ENCODE measurements around the gene CAPZA2.
"Not testable (repeated sequence)": the region's sequence is repeated elsewhere in the genome, so short reads cannot be mapped to it uniquely, and the experiment has no call there.

The CAPZA2 gene

DNA sequence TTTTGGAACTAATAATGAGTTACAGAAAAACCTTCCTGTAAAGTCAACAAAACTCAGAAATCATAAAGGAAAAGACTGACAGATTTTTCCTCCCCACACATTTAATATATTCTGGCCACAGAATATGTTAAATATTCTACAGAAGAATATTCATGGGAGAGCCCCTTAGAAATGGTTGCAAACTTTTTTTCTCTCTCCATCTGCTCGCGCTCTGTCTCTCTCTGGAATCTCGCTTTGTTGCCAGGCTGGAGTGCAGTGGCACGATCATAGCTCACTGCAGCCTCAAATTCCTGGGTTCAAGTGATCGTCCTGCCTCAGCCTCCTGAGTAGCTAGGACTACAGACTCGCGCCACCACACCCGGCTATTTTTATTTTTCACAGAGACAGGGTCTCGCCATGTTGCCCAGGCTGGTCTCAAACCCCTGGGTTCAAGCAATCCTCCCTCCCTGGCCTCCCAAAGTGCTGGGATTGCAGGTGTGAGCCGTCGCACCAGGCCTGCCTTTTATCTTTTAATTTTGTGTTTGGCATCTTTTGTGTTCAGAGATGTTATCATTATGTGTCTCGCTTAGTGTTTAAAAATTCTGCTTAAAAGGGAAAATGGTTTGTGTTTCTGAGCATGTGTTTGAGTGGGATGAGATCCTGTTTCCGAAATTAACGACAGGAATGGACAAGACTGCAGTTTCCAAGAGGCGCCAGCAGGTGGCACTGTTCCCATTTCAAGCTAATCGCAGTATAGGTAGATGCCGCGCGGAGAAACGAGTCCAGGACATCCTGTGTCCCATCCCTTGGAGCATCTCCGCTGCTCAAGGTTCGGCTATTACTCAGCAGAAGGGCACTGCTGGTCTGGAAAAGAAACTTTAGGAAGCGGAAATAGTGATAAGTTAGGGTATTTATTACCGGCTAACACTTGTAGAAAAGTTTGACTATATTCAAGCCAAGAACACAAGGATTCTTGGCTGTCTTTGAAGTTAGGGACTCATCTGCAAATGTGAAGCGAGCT is 67.8 kb downstream of the CAPZA2 start:
- DNase-seq (ENCODE audit: extremely low spot score), result peak; percentile 76
- POLR2A ChIA-PET, result no interaction called here
- peak; percentile 90 for TF ChIP-seq CTCF (IDR thresholded peaks at IDR 0.05; ENCODE audit: control extremely low read depth, extremely low read depth, low read depth, missing control alignments)
- CTCF ChIA-PET, result interaction anchor here (0.6 to 8.9 kb wide), 37 partner anchors 10 to 416 kb away, joined by 3 to 166 read pairs (median 4); partner anchors contain the start of gene ST7

DNA sequence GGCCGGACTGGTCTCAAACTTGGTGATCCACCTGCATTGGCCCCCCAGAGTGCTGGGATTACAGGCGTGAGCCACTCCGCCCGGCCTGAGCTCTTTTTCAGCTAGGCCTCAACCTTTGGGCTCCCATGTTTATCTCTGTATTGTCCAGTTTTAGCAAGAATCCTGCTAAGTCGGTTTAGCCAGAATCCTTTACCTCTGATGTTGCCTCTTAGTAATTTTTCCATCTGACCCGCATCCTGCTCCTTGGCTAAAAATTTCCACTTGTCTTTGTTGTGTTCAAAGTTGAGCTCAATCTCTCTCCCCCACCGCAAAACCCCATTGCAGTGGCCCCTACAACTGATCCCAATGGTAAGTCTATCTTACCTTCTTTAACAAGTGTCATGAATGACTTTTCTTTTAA is 70.2 kb downstream of the CAPZA2 start:
- CTCF ChIA-PET, result interaction anchor here (1.2 to 8.9 kb wide), 14 partner anchors 8 to 233 kb away, joined by 3 to 166 read pairs (median 10); partner anchors contain the start of gene ST7
- no peak for DNase-seq (ENCODE audit: extremely low spot score)
- POLR2A ChIA-PET, result no interaction called here
- no peak for TF ChIP-seq CTCF (IDR thresholded peaks at IDR 0.05; ENCODE audit: control extremely low read depth, extremely low read depth, low read depth, missing control alignments)

GRCh38 chr7:116933465-116933864 is 71.1 kb downstream of the CAPZA2 start:
- TF ChIP-seq CTCF (IDR thresholded peaks at IDR 0.05; ENCODE audit: control extremely low read depth, extremely low read depth, low read depth, missing control alignments), result no peak
- ChIA-PET POLR2A (no interaction called here), CTCF (interaction anchor here (1.6 to 8.9 kb wide), 9 partner anchors 7 to 200 kb away, joined by 4 to 166 read pairs (median 14); no protein-coding TSS in a partner anchor)
- no peak for DNase-seq (ENCODE audit: extremely low spot score)

- no peak for DNase-seq (ENCODE audit: extremely low spot score)
- ChIA-PET CTCF (interaction anchor here (1.1 to 8.9 kb wide), 3 partner anchors 14 to 194 kb away, joined by 3 to 69 read pairs (median 4); no protein-coding TSS in a partner anchor), POLR2A (no interaction called here)
- TF ChIP-seq CTCF (IDR thresholded peaks at IDR 0.05; ENCODE audit: control extremely low read depth, extremely low read depth, low read depth, missing control alignments), result no peak
Observed at GRCh38 chr7:116934580-116934979, 72.2 kb downstream of the CAPZA2 start.

DNA sequence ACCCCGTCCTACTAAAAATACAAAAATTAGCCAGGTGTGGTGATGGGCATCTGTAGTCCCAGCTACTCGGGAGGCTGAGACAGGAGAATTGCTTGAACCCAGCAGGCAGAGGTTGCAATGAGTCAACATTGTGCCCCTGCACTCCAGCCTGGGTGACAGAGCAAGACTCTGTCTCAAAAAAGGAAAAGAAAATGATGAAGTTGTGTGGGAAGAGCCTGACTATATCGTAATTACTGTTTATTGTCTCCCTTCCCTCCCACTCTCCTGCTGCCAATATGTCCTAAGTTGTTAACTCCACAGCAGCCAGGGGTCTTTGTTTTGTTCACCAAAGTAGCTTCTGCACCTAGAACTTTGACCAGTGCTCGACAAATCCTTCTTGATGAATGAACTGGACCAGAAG is 74.5 kb downstream of the CAPZA2 start:
- POLR2A ChIA-PET; DNase-seq (ENCODE audit: extremely low spot score): not testable (repeated sequence)
- CTCF ChIA-PET, result interaction anchor here (1.0 kb wide), 1 partner anchor 8 kb away, joined by 3 read pairs; no protein-coding TSS in a partner anchor

- no peak for TF ChIP-seq CTCF (IDR thresholded peaks at IDR 0.05; ENCODE audit: control extremely low read depth, extremely low read depth, low read depth, missing control alignments)
- ChIA-PET POLR2A (no interaction called here), CTCF (interaction anchor here (1.3 to 5.6 kb wide), 3 partner anchors 8 to 189 kb away, joined by 3 to 33 read pairs (median 5); no protein-coding TSS in a partner anchor)
- no peak for DNase-seq (ENCODE audit: extremely low spot score)
Observed at GRCh38 chr7:116938678-116939077, 76.3 kb downstream of the CAPZA2 start.
